ENCODE data around the gene PDZK1IP1. TPM values are rescaled to one million over a fixed set of nuclear protein-coding genes. Genes with fewer than 3 reads are reported as not detected.
"Not testable (repeated sequence)": the region's sequence is repeated elsewhere in the genome, so short reads cannot be mapped to it uniquely, and the experiment has no call there.

Gene PDZK1IP1
- total RNA-seq, 1 donor from 2014 or later = not detected

DNA sequence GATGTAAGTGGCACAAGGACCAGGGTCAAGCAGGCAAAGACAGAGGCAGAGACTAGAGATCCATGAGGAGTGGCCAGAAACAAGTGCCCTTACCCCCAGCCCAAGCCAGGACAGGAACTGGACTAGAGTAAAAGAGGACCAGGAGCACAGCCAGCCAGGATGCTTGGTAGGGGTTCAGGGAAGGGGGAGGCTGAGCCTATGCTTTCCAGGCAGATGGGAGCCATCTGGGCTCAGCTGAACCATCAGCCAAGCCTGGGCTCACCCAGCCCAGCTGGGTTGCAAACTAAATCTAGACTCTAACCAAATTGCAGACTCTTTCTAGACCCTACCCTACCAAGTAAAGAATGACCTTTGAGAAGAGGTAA lies 15.2 kb downstream of the PDZK1IP1 start:
- DNase-seq (ENCODE audit: low spot score in 2 of 2) = no peak
- intact Hi-C loops (cut with DNase I) = loop anchor here (5.0 kb wide), 1 partner anchor 248 kb away; no protein-coding TSS in a partner anchor
- peaks cover 0 to 4% of the 10 kb centered on the region in 2 donors for H3K9me3 ChIP-seq
- no peak overlapping the region for H3K4me3 ChIP-seq
- TF ChIP-seq, protein P1, sequence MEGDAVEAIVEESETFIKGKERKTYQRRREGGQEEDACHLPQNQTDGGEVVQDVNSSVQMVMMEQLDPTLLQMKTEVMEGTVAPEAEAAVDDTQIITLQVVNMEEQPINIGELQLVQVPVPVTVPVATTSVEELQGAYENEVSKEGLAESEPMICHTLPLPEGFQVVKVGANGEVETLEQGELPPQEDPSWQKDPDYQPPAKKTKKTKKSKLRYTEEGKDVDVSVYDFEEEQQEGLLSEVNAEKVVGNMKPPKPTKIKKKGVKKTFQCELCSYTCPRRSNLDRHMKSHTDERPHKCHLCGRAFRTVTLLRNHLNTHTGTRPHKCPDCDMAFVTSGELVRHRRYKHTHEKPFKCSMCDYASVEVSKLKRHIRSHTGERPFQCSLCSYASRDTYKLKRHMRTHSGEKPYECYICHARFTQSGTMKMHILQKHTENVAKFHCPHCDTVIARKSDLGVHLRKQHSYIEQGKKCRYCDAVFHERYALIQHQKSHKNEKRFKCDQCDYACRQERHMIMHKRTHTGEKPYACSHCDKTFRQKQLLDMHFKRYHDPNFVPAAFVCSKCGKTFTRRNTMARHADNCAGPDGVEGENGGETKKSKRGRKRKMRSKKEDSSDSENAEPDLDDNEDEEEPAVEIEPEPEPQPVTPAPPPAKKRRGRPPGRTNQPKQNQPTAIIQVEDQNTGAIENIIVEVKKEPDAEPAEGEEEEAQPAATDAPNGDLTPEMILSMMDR (IDR thresholded peaks at IDR 0.05) = no peak
- no peaks in the 10 kb centered on the region for H3K27me3 ChIP-seq
- H3K27ac ChIP-seq = no peak overlapping the region
- no peaks in the 10 kb centered on the region for H3K36me3 ChIP-seq
- peaks cover 0 to 3% of the 10 kb centered on the region in 2 donors for H3K4me1 ChIP-seq

- intact Hi-C loops (cut with DNase I) = no loop called here
- TF ChIP-seq, protein P1 (IDR thresholded peaks at IDR 0.05) = no peak
- H3K9me3 ChIP-seq = peaks cover 0 to 4% of the 10 kb centered on the region in 2 donors
- H3K4me1 ChIP-seq = no peaks in the 10 kb centered on the region
- no peak overlapping the region for H3K4me3 ChIP-seq
- H3K27ac ChIP-seq = no peak overlapping the region
- no peak for DNase-seq (ENCODE audit: low spot score in 2 of 2)
- no peaks in the 10 kb centered on the region for H3K27me3 ChIP-seq
- H3K36me3 ChIP-seq = no peaks in the 10 kb centered on the region
Observed at GRCh38 chr1:47172782-47173181, 17.1 kb downstream of the PDZK1IP1 start.

GRCh38 chr1:47164552-47164951 lies 25.3 kb downstream of the PDZK1IP1 start:
- Histone ChIP-seq H3K4me1 (no peaks in the 10 kb centered on the region), H3K27me3 (no peaks in the 10 kb centered on the region), H3K4me3 (no peak overlapping the region), H3K36me3 (no peaks in the 10 kb centered on the region), H3K27ac (no peak overlapping the region), H3K9me3 (no peaks in the 10 kb centered on the region)
- TF ChIP-seq, protein P1 (IDR thresholded peaks at IDR 0.05) = no peak
- intact Hi-C loops (cut with DNase I) = no loop called here
- no peak for DNase-seq (ENCODE audit: low spot score in 2 of 2)

DNA sequence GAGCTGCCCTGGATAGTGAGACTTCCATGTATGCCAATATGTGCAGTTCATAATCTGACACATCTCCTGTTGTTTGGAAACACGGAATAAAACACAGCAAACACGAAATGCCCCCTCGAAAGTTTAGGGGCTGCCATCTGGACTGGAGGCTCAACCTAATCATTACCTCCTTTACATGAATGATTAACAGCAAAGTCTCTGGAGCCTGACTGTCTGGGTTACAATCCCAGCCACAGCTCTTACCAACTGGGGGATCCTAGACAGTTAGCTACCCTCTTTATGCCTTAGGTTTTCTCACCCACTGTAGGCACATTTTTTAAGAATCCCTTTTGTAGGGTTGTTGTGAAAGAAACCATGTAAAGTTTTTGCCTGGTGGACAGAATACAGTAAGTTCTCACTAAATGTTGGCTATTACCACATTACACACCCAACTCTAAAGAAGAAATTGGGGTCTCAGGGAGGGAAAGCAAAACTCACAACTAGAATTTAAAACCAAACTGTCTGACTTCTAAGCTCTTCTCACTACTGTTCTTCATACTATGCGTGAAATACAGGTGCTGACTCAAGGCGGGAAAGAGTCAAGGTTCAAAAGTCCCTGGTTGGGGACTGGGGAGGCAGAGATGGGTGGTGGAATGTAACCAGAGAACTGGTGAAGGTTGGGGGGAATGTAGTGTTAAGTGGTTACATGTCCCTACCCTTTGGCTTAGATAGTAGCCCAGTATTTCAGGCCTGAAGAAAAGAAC lies 28.4 kb downstream of the PDZK1IP1 start:
- Histone ChIP-seq H3K9me3 (no peaks in the 10 kb centered on the region), H3K36me3 (no peaks in the 10 kb centered on the region), H3K4me3 (no peak overlapping the region), H3K4me1 (no peaks in the 10 kb centered on the region), H3K27ac (no peak overlapping the region), H3K27me3 (no peaks in the 10 kb centered on the region)
- no peak for DNase-seq (ENCODE audit: low spot score in 2 of 2)
- TF ChIP-seq, protein P1 (IDR thresholded peaks at IDR 0.05) = no peak
- intact Hi-C loops (cut with DNase I) = no loop called here

- DNase-seq (ENCODE audit: low spot score in 2 of 2) = no peak
- H3K9me3 ChIP-seq = no peaks in the 10 kb centered on the region
- no peak overlapping the region for H3K27ac ChIP-seq
- no peaks in the 10 kb centered on the region for H3K27me3 ChIP-seq
- no peaks in the 10 kb centered on the region for H3K4me1 ChIP-seq
- no peaks in the 10 kb centered on the region for H3K36me3 ChIP-seq
- H3K4me3 ChIP-seq = no peak overlapping the region
- intact Hi-C loops (cut with DNase I) = no loop called here
- TF ChIP-seq, protein P1 (IDR thresholded peaks at IDR 0.05) = no peak
Observed at GRCh38 chr1:47160716-47161115, 29.1 kb downstream of the PDZK1IP1 start.

DNA sequence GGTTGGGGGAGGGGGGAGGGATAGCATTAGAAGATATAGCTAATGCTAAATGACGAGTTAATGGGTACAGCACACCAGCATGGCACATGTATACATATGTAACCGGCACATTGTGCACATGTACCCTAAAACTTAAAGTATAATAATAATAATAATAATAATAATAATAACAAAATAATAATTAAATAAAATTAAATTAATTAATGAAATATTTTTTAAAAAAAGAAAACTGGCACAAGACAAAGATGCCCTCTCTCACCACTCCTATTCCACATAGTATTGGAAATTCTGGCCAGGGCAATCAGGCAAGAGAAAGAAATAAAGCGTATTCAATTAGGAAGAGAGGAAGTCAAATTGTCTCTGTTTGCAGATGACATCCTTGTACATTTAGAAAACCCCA lies 31.9 kb downstream of the PDZK1IP1 start:
- H3K4me3 ChIP-seq; H3K4me1 ChIP-seq; H3K9me3 ChIP-seq; intact Hi-C loops (cut with DNase I); H3K36me3 ChIP-seq; H3K27ac ChIP-seq; H3K27me3 ChIP-seq; DNase-seq (ENCODE audit: low spot score in 2 of 2): not testable (repeated sequence)

- DNase-seq (ENCODE audit: low spot score in 2 of 2); H3K4me3 ChIP-seq; H3K27ac ChIP-seq; H3K4me1 ChIP-seq; H3K36me3 ChIP-seq; intact Hi-C loops (cut with DNase I); H3K9me3 ChIP-seq; H3K27me3 ChIP-seq: not testable (repeated sequence)
Observed at GRCh38 chr1:47156457-47156856, 33.4 kb downstream of the PDZK1IP1 start.

- DNase-seq (ENCODE audit: low spot score in 2 of 2); H3K36me3 ChIP-seq; H3K4me1 ChIP-seq; H3K27ac ChIP-seq; H3K9me3 ChIP-seq; intact Hi-C loops (cut with DNase I); H3K27me3 ChIP-seq; H3K4me3 ChIP-seq: not testable (repeated sequence)
Observed at GRCh38 chr1:47149162-47149561, 40.7 kb downstream of the PDZK1IP1 start.

Measured in ascending aorta (tissue), 2 donors.